HG03095 (cell line): ENCODE results near the gene LMAN2L.

Source experiments
- ATAC-seq: cut with Tn5 transposase; IDR thresholded peaks from one replicate; pipeline ENCODE4 v1.9.1; 2021; ENCODE audit warnings: moderate library complexity; ENCODE audit not compliant: unreplicated experiment

LMAN2L gene

GRCh38 chr2:96739633-96740428, at the start of gene LMAN2L:
Gene LMAN2L, minus strand, starts transcription at chr2:96740064. Its CDS starts 24 bp downstream, at chr2:96740040.
- ATAC-seq = peak; percentile 97

GRCh38 chr2:96789245-96789617, 49.4 kb upstream of the LMAN2L start:
- ATAC-seq = no peak

GRCh38 chr2:96788442-96789244, 48.8 kb upstream of the LMAN2L start:
- no peak for ATAC-seq

GRCh38 chr2:96787411-96787810, 47.5 kb upstream of the LMAN2L start:
- ATAC-seq = no peak

- ATAC-seq = no peak
Observed at GRCh38 chr2:96783388-96783787, 43.5 kb upstream of the LMAN2L start.

- ATAC-seq = no peak
Observed at GRCh38 chr2:96775160-96775559, 35.3 kb upstream of the LMAN2L start.

- no peak for ATAC-seq
Observed at GRCh38 chr2:96773922-96774321, 34.1 kb upstream of the LMAN2L start.

- ATAC-seq = no peak
Observed at GRCh38 chr2:96772903-96773671, 33.2 kb upstream of the LMAN2L start.

GRCh38 chr2:96771796-96772618, 32.1 kb upstream of the LMAN2L start:
- ATAC-seq = no peak

- no peak for ATAC-seq
Observed at GRCh38 chr2:96770442-96771202, 30.8 kb upstream of the LMAN2L start.

GRCh38 chr2:96769814-96770213, 29.9 kb upstream of the LMAN2L start:
- no peak for ATAC-seq

- peak; percentile 39 for ATAC-seq
Observed at GRCh38 chr2:96768083-96768561, 28.3 kb upstream of the LMAN2L start.

- no peak for ATAC-seq
Observed at GRCh38 chr2:96767135-96767871, 27.4 kb upstream of the LMAN2L start.

- ATAC-seq = no peak
Observed at GRCh38 chr2:96764253-96764637, 24.4 kb upstream of the LMAN2L start.

- ATAC-seq = no peak
Observed at GRCh38 chr2:96763511-96764252, 23.8 kb upstream of the LMAN2L start.

- ATAC-seq = no peak
Observed at GRCh38 chr2:96762529-96763311, 22.9 kb upstream of the LMAN2L start.

- ATAC-seq = peak; percentile 5
Observed at GRCh38 chr2:96760986-96761832, 21.3 kb upstream of the LMAN2L start.
